IPS DF 4.7 (cell line): Measurements from ENCODE around the gene HOXA9.

ENCODE experiments used
- DNase-seq: peaks from one replicate; pipeline ENCODE4 v3.0.0-alpha.2; 2013; ENCODE audit warnings: low spot score; ENCODE audit errors: extremely low read depth

Gene HOXA9

GRCh38 chr7:27176962-27177794, 11.8 kb upstream of the HOXA9 start:
- DNase-seq: no peak

- DNase-seq: no peak
Measured at GRCh38 chr7:27176524-27176845, 11.1 kb upstream of the HOXA9 start.

GRCh38 chr7:27175626-27176523, 10.5 kb upstream of the HOXA9 start:
- no peak for DNase-seq

- DNase-seq: no peak
Measured at GRCh38 chr7:27174874-27175625, 9.7 kb upstream of the HOXA9 start.

- no peak for DNase-seq
Measured at GRCh38 chr7:27173956-27174873, 8.9 kb upstream of the HOXA9 start, which contains the start of gene HOXA10. HOXA10 (minus strand) TSS chr7:27174320; CDS start chr7:27174306, 14 bp downstream.

GRCh38 chr7:27173511-27173955, 8.2 kb upstream of the HOXA9 start:
- DNase-seq: no peak

- no peak for DNase-seq
Measured at GRCh38 chr7:27172823-27173510, 7.6 kb upstream of the HOXA9 start.

- no peak for DNase-seq
Measured at GRCh38 chr7:27172315-27172774, 7.0 kb upstream of the HOXA9 start.

GRCh38 chr7:27171637-27172314, 6.4 kb upstream of the HOXA9 start:
- DNase-seq: no peak

- no peak for DNase-seq
Measured at GRCh38 chr7:27171325-27171636, 5.9 kb upstream of the HOXA9 start.

- no peak for DNase-seq
Measured at GRCh38 chr7:27170426-27171324, 5.3 kb upstream of the HOXA9 start.

GRCh38 chr7:27169658-27170425, 4.5 kb upstream of the HOXA9 start:
- DNase-seq: no peak

GRCh38 chr7:27168265-27168947, 3.1 kb upstream of the HOXA9 start:
- DNase-seq: no peak

GRCh38 chr7:27167916-27168264, 2.6 kb upstream of the HOXA9 start:
- no peak for DNase-seq

GRCh38 chr7:27166531-27167505, 1.5 kb upstream of the HOXA9 start:
- no peak for DNase-seq

GRCh38 chr7:27165996-27166530, 726 bp upstream of the HOXA9 start:
- no peak for DNase-seq
